ENCODE results near the gene GALNT8.
"Not testable (repeated sequence)": the region's sequence is repeated elsewhere in the genome, so short reads cannot be mapped to it uniquely, and the experiment has no call there.

GALNT8 gene

GRCh38 chr12:4719821-4720636 is at the start of gene GALNT8:
Gene GALNT8, plus strand, starts transcription at chr12:4720400. Its CDS starts 278 bp downstream, at chr12:4720678.
- DNase-seq: no peak

GRCh38 chr12:4679711-4680110 is 40.5 kb upstream of the GALNT8 start:
- DNase-seq: no peak

- DNase-seq: no peak
Measured at GRCh38 chr12:4681732-4682131, 38.5 kb upstream of the GALNT8 start.

GRCh38 chr12:4685317-4685716 is 34.9 kb upstream of the GALNT8 start:
- DNase-seq: no peak

GRCh38 chr12:4690760-4691159 is 29.4 kb upstream of the GALNT8 start:
- DNase-seq: no peak

GRCh38 chr12:4700621-4701026 is 19.6 kb upstream of the GALNT8 start:
- no peak for DNase-seq

GRCh38 chr12:4701395-4702190 is 18.6 kb upstream of the GALNT8 start:
- DNase-seq: no peak

- DNase-seq: no peak
Measured at GRCh38 chr12:4703676-4704075, 16.5 kb upstream of the GALNT8 start.

- no peak for DNase-seq
Measured at GRCh38 chr12:4705824-4706223, 14.4 kb upstream of the GALNT8 start.

GRCh38 chr12:4707306-4707705 is 12.9 kb upstream of the GALNT8 start:
- no peak for DNase-seq

- no peak for DNase-seq
Measured at GRCh38 chr12:4710113-4710512, 10.1 kb upstream of the GALNT8 start.

- DNase-seq: no peak
Measured at GRCh38 chr12:4714879-4715278, 5.3 kb upstream of the GALNT8 start.

- no peak for DNase-seq
Measured at GRCh38 chr12:4717806-4718205, 2.4 kb upstream of the GALNT8 start.

GRCh38 chr12:4720637-4720995 is 416 bp downstream of the GALNT8 start:
- no peak for DNase-seq

- not testable (repeated sequence) for DNase-seq
Measured at GRCh38 chr12:4721587-4721986, 1.4 kb downstream of the GALNT8 start.

- no peak for DNase-seq
Measured at GRCh38 chr12:4723226-4723625, 3.0 kb downstream of the GALNT8 start.

GRCh38 chr12:4725057-4725456 is 4.9 kb downstream of the GALNT8 start:
- DNase-seq: no peak

- DNase-seq: no peak
Measured at GRCh38 chr12:4734625-4735340, 14.6 kb downstream of the GALNT8 start.

- DNase-seq: no peak
Measured at GRCh38 chr12:4736091-4736490, 15.9 kb downstream of the GALNT8 start.

- no peak for DNase-seq
Measured at GRCh38 chr12:4738541-4738940, 18.3 kb downstream of the GALNT8 start.

- no peak for DNase-seq
Measured at GRCh38 chr12:4742416-4742970, 22.3 kb downstream of the GALNT8 start.

GRCh38 chr12:4743046-4743445 is 22.8 kb downstream of the GALNT8 start:
- DNase-seq: no peak

GRCh38 chr12:4744709-4745108 is 24.5 kb downstream of the GALNT8 start:
- DNase-seq: no peak

Data from stimulated activated CD4-positive, alpha-beta T cell treated with anti-CD3 and anti-CD28 coated beads, Interleukin-15, amount 100 ng/mL, for 24 hours (primary cell).